Subcutaneous adipose tissue (tissue), 4 donors: ENCODE measurements around the gene PDK4. TPM values are rescaled to one million over a fixed set of nuclear protein-coding genes. Genes with fewer than 3 reads are reported as not detected.

ENCODE experiments used
- CTCF ChIP-seq: fragments of 450-650 bp; IDR thresholded peaks from one replicate; pipeline ENCODE4 v1.5.1; 2016; ENCODE audit warnings: low read depth, mild to moderate bottlenecking, control low read depth, antibody characterized with exemption, moderate library complexity
- total RNA-seq, 4 donors: library from RNA; depleted of rRNA; stranded (reverse); fragments of >200 nt; gene quantifications; one replicate each; pipeline ENCODE4 v1.1.0, GENCODE V29; 2016

The PDK4 gene
- total RNA-seq, 4 donors from 2014 or later = 644 to 2,300 (median 1,753) TPM

- no peak for TF ChIP-seq CTCF
These were observed 12.3 kb downstream of the PDK4 start for GRCh38 chr7:95583834-95584621.

GRCh38 chr7:95582578-95583293 is 13.6 kb downstream of the PDK4 start:
- TF ChIP-seq CTCF = no peak

- no peak for TF ChIP-seq CTCF
These were observed 14.8 kb downstream of the PDK4 start for GRCh38 chr7:95581467-95581866.

GRCh38 chr7:95579318-95579717 is 17.0 kb downstream of the PDK4 start:
- TF ChIP-seq CTCF = no peak

GRCh38 chr7:95578299-95578855 is 17.9 kb downstream of the PDK4 start:
- TF ChIP-seq CTCF = no peak

- TF ChIP-seq CTCF = no peak
These were observed 19.2 kb downstream of the PDK4 start for GRCh38 chr7:95577137-95577536.

GRCh38 chr7:95569720-95570119 is 26.6 kb downstream of the PDK4 start:
- TF ChIP-seq CTCF = no peak
